Neural cell (in vitro differentiated cells): ENCODE results near the gene MTOR. TPM values are rescaled to one million over a fixed set of nuclear protein-coding genes. Genes with fewer than 3 reads are reported as not detected.

Experiments
- H2AFZ ChIP-seq: fragments of 200-600, 300-800 bp; sonication (generic), shearing (Covaris generic); 2 replicates; pipeline ENCODE4 v1.6.0; 2014; ENCODE audit warnings: low read depth, mild to moderate bottlenecking, antibody characterized with exemption, low read length, moderate library complexity
- H3F3A ChIP-seq: fragments of 200-600 bp; shearing (Covaris generic); 2 replicates; pipeline ENCODE4 v1.6.1; 2016; ENCODE audit warnings: mild to moderate bottlenecking, moderate library complexity, mixed read lengths, antibody characterized with exemption, low read length; ENCODE audit not compliant: insufficient read depth, poor library complexity, severe bottlenecking
- H3K27ac ChIP-seq: fragments of 200-600, 300-800 bp; sonication (generic), shearing (Covaris generic); 2 replicates; pipeline ENCODE4 v1.5.1; 2014; ENCODE audit warnings: mild to moderate bottlenecking, low read length, moderate library complexity
- H3K27me3 ChIP-seq: fragments of 300-800, 200-600 bp; sonication (generic), shearing (Covaris generic); 2 replicates; pipeline ENCODE4 v1.6.0; 2014; ENCODE audit warnings: mild to moderate bottlenecking, low read depth, low read length, moderate library complexity; ENCODE audit not compliant: insufficient read depth
- H3K36me3 ChIP-seq: fragments of 300-800, 200-600 bp; sonication (generic), shearing (Covaris generic); 2 replicates; pipeline ENCODE4 v1.5.1; 2014; ENCODE audit warnings: mild to moderate bottlenecking, antibody characterized with exemption, low read length, moderate library complexity; ENCODE audit not compliant: insufficient read depth
- H3K4me2 ChIP-seq: fragments of 300-800, 200-600 bp; sonication (generic), shearing (Covaris generic); 2 replicates; pipeline ENCODE4 v1.6.0; 2014; ENCODE audit warnings: mild to moderate bottlenecking, low read length
- H3K4me3 ChIP-seq: fragments of 300-800, 200-600 bp; sonication (generic), shearing (Covaris generic); 2 replicates; pipeline ENCODE4 v1.5.1; 2014; ENCODE audit warnings: mild to moderate bottlenecking, low read length, moderate library complexity
- H3K79me2 ChIP-seq: fragments of 200-600 bp; shearing (Covaris generic); replicated peaks from 2 replicates; pipeline ENCODE4 v1.6.0; 2014; ENCODE audit warnings: mild to moderate bottlenecking, low read length, moderate library complexity; ENCODE audit not compliant: insufficient read depth
- H3K9ac ChIP-seq: fragments of 300-800, 200-600 bp; sonication (generic), shearing (Covaris generic); 2 replicates; pipeline ENCODE4 v1.6.1; 2016; ENCODE audit warnings: mild to moderate bottlenecking, low read length, mixed read lengths
- H3K9me2 ChIP-seq: fragments of 200-600 bp; shearing (Covaris generic); 2 replicates; pipeline ENCODE4 v1.6.1; 2016; ENCODE audit warnings: mild to moderate bottlenecking, low read length, mixed read lengths; ENCODE audit not compliant: insufficient read depth
- H3K9me3 ChIP-seq: fragments of 200-600, 300-800 bp; sonication (generic), shearing (Covaris generic); 2 replicates; pipeline ENCODE4 v1.6.1; 2016; ENCODE audit warnings: mild to moderate bottlenecking, mixed run types, low read length, moderate library complexity, mixed read lengths
- H4K20me1 ChIP-seq: fragments of 200-600 bp; shearing (Covaris generic); 2 replicates; pipeline ENCODE4 v1.6.1; 2016; ENCODE audit warnings: mild to moderate bottlenecking, mixed run types; ENCODE audit not compliant: insufficient read depth
- EP300 ChIP-seq: fragments of 450-650 bp; conservative IDR thresholded peaks from 2 replicates; pipeline ENCODE4 v1.6.1; 2014; ENCODE audit warnings: antibody characterized with exemption, mild to moderate bottlenecking, moderate library complexity; ENCODE audit not compliant: poor library complexity, severe bottlenecking
- EZH2 ChIP-seq: fragments of 200-600, 300-800 bp; shearing (Covaris generic), sonication (generic); IDR thresholded peaks from 2 replicates; pipeline ENCODE4 v1.6.1; 2014; ENCODE audit warnings: antibody characterized with exemption, low read length, borderline replicate concordance, mild to moderate bottlenecking; ENCODE audit not compliant: insufficient read depth, poor library complexity, severe bottlenecking
- MXI1 ChIP-seq: fragments of 450-650 bp; conservative IDR thresholded peaks from 2 replicates; pipeline ENCODE4 v1.6.1; 2014; ENCODE audit warnings: antibody characterized with exemption, mild to moderate bottlenecking; ENCODE audit not compliant: poor library complexity, severe bottlenecking
- POLR2AphosphoS5 ChIP-seq: IDR thresholded peaks from 2 replicates; pipeline ENCODE4 v1.6.1; 2012
- RAD21 ChIP-seq: fragments of 450-650 bp; conservative IDR thresholded peaks from 2 replicates; pipeline ENCODE4 v1.6.1; 2014; ENCODE audit warnings: antibody characterized with exemption, mild to moderate bottlenecking, moderate library complexity
- SMC3 ChIP-seq: fragments of 450-650 bp; conservative IDR thresholded peaks from 2 replicates; pipeline ENCODE4 v1.6.1; 2014; ENCODE audit warnings: antibody characterized with exemption, mild to moderate bottlenecking, moderate library complexity; ENCODE audit not compliant: poor library complexity
- TAF1 ChIP-seq: IDR thresholded peaks from 2 replicates; pipeline ENCODE4 v1.6.1; 2012; ENCODE audit warnings: low read depth
- polyA plus RNA-seq: library from polyadenylated mRNA; depleted of rRNA; stranded (reverse); fragments of >200 nt; gene quantifications from 2 replicates; pipeline ENCODE4 v1.2.3, GENCODE V29; 2014
- TF ChIP-seq, protein P1 (sequence below): fragments of 450-650 bp; IDR thresholded peaks from 2 replicates; pipeline ENCODE4 v1.5.1; 2014; ENCODE audit warnings: antibody characterized with exemption, mild to moderate bottlenecking, moderate library complexity; ENCODE audit not compliant: poor library complexity, severe bottlenecking
- TF ChIP-seq, protein P2 (sequence below): IDR thresholded peaks from 2 replicates; pipeline ENCODE4 v1.6.1; 2012; ENCODE audit warnings: borderline replicate concordance

The MTOR gene
- polyA plus RNA-seq, 1 donor from 2014 or later, result 41.2 TPM

DNA sequence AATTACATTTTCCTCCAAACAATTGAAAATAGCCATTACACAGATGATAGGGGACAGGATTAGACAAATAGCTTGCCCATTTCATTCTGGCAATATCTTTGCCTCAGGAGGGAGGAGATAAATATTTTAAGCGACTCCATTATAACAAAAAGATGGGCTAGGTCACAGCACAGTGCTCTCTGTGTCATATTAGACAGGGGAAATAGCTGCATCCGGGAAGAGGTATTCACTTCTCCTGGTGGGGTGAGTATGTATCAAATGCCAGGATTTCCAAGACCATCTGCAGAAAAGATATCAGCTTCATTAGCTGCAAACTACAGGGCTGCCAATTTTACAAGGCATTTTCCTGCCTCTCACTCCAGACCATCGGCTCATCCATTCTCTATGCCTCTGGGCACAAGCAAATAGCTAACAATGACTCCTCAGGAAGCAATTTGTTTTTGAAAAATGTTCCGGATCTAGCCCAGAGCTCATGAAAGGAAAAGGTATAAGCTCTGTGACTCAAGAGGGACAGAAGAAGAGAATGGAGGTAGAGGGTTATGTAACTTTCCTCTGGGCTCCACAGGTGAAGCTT is 115.1 kb downstream of the MTOR start:
- H2AFZ ChIP-seq, result no peak overlapping the region
- no peaks in the 10 kb centered on the region for H3K79me2 ChIP-seq
- no peaks in the 10 kb centered on the region for H3F3A ChIP-seq
- no peaks in the 10 kb centered on the region for H4K20me1 ChIP-seq
- H3K9ac ChIP-seq, result no peak overlapping the region
- TF ChIP-seq POLR2AphosphoS5, result no peak
- TF ChIP-seq EP300, result no peak
- TF ChIP-seq, protein P1, sequence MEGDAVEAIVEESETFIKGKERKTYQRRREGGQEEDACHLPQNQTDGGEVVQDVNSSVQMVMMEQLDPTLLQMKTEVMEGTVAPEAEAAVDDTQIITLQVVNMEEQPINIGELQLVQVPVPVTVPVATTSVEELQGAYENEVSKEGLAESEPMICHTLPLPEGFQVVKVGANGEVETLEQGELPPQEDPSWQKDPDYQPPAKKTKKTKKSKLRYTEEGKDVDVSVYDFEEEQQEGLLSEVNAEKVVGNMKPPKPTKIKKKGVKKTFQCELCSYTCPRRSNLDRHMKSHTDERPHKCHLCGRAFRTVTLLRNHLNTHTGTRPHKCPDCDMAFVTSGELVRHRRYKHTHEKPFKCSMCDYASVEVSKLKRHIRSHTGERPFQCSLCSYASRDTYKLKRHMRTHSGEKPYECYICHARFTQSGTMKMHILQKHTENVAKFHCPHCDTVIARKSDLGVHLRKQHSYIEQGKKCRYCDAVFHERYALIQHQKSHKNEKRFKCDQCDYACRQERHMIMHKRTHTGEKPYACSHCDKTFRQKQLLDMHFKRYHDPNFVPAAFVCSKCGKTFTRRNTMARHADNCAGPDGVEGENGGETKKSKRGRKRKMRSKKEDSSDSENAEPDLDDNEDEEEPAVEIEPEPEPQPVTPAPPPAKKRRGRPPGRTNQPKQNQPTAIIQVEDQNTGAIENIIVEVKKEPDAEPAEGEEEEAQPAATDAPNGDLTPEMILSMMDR, result no peak
- TF ChIP-seq SMC3, result no peak
- TF ChIP-seq MXI1, result no peak
- no peak for TF ChIP-seq EZH2
- no peak for TF ChIP-seq TAF1
- TF ChIP-seq, protein P2, sequence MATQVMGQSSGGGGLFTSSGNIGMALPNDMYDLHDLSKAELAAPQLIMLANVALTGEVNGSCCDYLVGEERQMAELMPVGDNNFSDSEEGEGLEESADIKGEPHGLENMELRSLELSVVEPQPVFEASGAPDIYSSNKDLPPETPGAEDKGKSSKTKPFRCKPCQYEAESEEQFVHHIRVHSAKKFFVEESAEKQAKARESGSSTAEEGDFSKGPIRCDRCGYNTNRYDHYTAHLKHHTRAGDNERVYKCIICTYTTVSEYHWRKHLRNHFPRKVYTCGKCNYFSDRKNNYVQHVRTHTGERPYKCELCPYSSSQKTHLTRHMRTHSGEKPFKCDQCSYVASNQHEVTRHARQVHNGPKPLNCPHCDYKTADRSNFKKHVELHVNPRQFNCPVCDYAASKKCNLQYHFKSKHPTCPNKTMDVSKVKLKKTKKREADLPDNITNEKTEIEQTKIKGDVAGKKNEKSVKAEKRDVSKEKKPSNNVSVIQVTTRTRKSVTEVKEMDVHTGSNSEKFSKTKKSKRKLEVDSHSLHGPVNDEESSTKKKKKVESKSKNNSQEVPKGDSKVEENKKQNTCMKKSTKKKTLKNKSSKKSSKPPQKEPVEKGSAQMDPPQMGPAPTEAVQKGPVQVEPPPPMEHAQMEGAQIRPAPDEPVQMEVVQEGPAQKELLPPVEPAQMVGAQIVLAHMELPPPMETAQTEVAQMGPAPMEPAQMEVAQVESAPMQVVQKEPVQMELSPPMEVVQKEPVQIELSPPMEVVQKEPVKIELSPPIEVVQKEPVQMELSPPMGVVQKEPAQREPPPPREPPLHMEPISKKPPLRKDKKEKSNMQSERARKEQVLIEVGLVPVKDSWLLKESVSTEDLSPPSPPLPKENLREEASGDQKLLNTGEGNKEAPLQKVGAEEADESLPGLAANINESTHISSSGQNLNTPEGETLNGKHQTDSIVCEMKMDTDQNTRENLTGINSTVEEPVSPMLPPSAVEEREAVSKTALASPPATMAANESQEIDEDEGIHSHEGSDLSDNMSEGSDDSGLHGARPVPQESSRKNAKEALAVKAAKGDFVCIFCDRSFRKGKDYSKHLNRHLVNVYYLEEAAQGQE, result no peak
- TF ChIP-seq RAD21, result no peak
- no peaks in the 10 kb centered on the region for H3K36me3 ChIP-seq
- no peak overlapping the region for H3K4me3 ChIP-seq
- H3K9me3 ChIP-seq, result no peaks in the 10 kb centered on the region
- H3K4me2 ChIP-seq, result no peak overlapping the region
- no peak overlapping the region for H3K27ac ChIP-seq
- no peaks in the 10 kb centered on the region for H3K9me2 ChIP-seq
- no peaks in the 10 kb centered on the region for H3K27me3 ChIP-seq

DNA sequence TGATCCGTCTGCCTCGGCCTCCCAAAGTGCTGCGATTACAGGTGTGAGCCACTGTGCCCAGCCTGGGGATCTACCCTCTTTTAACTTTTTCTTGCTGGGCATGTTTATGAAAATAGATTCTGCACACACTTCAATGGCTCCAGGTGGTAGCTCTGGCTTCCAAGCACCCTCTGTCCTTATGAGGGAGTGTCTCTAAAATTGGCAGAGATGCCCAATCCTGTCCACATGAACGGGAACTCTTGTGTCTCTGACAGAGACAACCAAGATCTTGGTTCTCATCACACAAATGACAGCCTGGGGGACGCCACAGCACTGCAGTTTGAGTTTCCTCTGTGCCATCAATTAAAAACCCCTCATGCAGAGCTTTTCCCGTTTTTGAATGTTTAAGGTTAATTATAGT is 116.6 kb downstream of the MTOR start:
- Histone ChIP-seq H3K9ac (no peak overlapping the region), H4K20me1 (no peaks in the 10 kb centered on the region), H3K27me3 (no peaks in the 10 kb centered on the region), H3F3A (no peaks in the 10 kb centered on the region), H3K27ac (no peak overlapping the region), H3K4me2 (no peak overlapping the region), H2AFZ (no peak overlapping the region), H3K79me2 (no peaks in the 10 kb centered on the region), H3K9me2 (no peaks in the 10 kb centered on the region), H3K4me3 (no peak overlapping the region), H3K9me3 (no peaks in the 10 kb centered on the region), H3K36me3 (no peaks in the 10 kb centered on the region)
- TF ChIP-seq, protein P1, result no peak
- TF ChIP-seq, protein P2, result no peak
- TF ChIP-seq TAF1 (no peak), EP300 (no peak)
